GM23248 (cell line): Measurements from ENCODE around the gene ZNF853.

ENCODE experiments used
- EZH2 ChIP-seq: fragments of 200-600 bp; sonication (generic); IDR thresholded peaks from 2 replicates; pipeline ENCODE4 v1.6.1; 2018; ENCODE audit warnings: antibody characterized with exemption, mild to moderate bottlenecking; ENCODE audit not compliant: insufficient read depth, poor library complexity, severe bottlenecking
- EZH2phosphoT487 ChIP-seq: fragments of 200-600 bp; sonication (generic); IDR thresholded peaks from 2 replicates; pipeline ENCODE4 v1.6.1; 2018; ENCODE audit warnings: antibody characterized with exemption, moderate library complexity, mild to moderate bottlenecking, low read depth; ENCODE audit not compliant: insufficient read depth

DNA sequence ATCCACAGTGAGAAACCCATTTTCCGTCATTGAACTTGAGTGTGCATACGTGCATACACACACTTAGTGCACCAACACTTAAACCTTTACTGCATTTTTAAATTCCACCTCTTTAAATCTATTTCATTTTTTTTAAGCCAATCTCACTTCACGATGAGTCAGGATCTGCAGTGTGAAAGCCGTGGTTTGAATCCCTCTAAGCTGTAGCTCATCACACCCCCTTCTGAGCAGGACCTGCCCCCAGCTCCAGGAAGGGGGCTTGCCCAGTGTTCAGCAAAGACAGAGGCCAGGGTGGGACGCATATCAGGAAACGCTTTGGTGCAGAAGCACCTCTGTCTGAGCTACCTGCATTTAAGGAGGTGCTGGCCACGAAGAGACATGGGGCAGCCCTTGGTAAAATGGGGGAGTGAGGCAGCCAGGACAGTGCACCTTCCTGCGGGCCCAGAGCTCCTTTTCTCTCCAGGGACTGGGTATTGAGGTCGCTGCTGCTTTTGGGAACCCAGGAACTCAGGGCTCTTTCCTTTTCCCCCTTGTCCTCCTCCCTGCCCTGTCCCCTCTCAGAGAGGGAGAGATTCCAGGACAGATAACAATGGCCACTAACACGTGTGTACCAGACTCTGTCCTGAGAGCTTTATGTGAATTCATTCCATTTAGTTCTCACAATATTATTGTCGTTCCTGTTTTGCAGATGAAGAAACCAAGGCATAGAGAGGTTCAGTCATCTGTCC is 43.4 kb downstream of the ZNF853 start:
- TF ChIP-seq EZH2 (no peak), EZH2phosphoT487 (no peak)
